Left lung (tissue), 10 donors: Measurements from ENCODE around the gene SAMD14. TPM values are rescaled to one million over a fixed set of nuclear protein-coding genes. Genes with fewer than 3 reads are reported as not detected.

ENCODE experiments used
- ATAC-seq: fragments of 200-7000 bp; cut with Tn5 transposase; one replicate; pipeline ENCODE4 v1.9.1; 2020; ENCODE audit warnings: moderate library complexity
- DNase-seq, 4 donors: peaks; one replicate each; pipeline ENCODE4 v3.0.0-alpha.2; 2013 to 2020
- H3K27ac ChIP-seq, 2 donors: fragments of 200-600 bp; sonication (generic) in 1 of 2; one replicate each; pipeline versions ENCODE4 v1.5.0 to v1.8.0; 2020 to 2021
- H3K27me3 ChIP-seq, 2 donors: fragments of 200-600 bp; sonication (generic) in 1 of 2; one replicate each; pipeline versions ENCODE4 v1.5.0 to v1.8.0; 2020 to 2021
- H3K36me3 ChIP-seq, 2 donors: fragments of 200-600 bp; sonication (generic) in 1 of 2; one replicate each; pipeline versions ENCODE4 v1.5.0 to v1.8.0; 2020 to 2021
- H3K4me1 ChIP-seq, 2 donors: fragments of 200-600 bp; one replicate each; pipeline ENCODE4 v1.8.0; 2021
- H3K4me3 ChIP-seq, 2 donors: fragments of 200-600 bp; sonication (generic) in 1 of 2; one replicate each; pipeline versions ENCODE4 v1.5.0 to v1.8.0; 2020 to 2021; ENCODE audit warnings: mild to moderate bottlenecking in 1 of 2
- H3K9me3 ChIP-seq, 2 donors: fragments of 200-600 bp; sonication (generic) in 1 of 2; one replicate each; pipeline versions ENCODE4 v1.5.0 to v1.8.0; 2020 to 2021
- CTCF ChIP-seq, 2 donors: fragments of 200-600 bp; sonication (generic) in 1 of 2; IDR thresholded peaks; one replicate each; pipeline versions ENCODE4 v1.5.0 to v1.8.0; 2021; ENCODE audit warnings: antibody characterized with exemption in 2 of 2
- intact Hi-C, 2 donors: fragments of 100-400 bp; cut with DNase I; formaldehyde crosslinking; loops; one replicate each; pipeline versions ENCODE4 v1.11.2 to v1.14.2; 2022
- polyA plus RNA-seq, 6 donors: library from polyadenylated mRNA; unstranded; fragments of 120-200 nt; gene quantifications; one replicate each; pipeline ENCODE4 v1.2.1, GENCODE V29; 2013; ENCODE audit not compliant: insufficient read length in 6 of 6
- total RNA-seq, 2 donors: library from RNA; stranded (reverse); fragmentation: NEBNext Ultra II Directional; extraction: Animal tissue kit (Norgen Biotek cat#: 25700); gene quantifications; one replicate each; pipeline ENCODE4 v1.2.1, GENCODE V29; 2021
- donor health status: DM: no; HTN: yes; CAD: no.
- donor health status: DM: no; HTN: no; CAD: no.

The SAMD14 gene
- total and polyA plus RNA-seq, 8 donors: 8.4 to 21.6 (median 15.8) TPM

GRCh38 chr17:50080827-50081226 is 49.1 kb downstream of the SAMD14 start:
- H3K4me3 ChIP-seq: no peak overlapping the region
- no peak for TF ChIP-seq CTCF (IDR thresholded peaks at IDR 0.05)
- no peak overlapping the region for H3K27ac ChIP-seq
- intact Hi-C loops: no loop called here
- ATAC-seq (no peak), DNase-seq (no peak)
- peaks cover 0 to 79% of the 10 kb centered on the region in 2 donors for H3K36me3 ChIP-seq
- no peaks in the 10 kb centered on the region for H3K27me3 ChIP-seq
- H3K9me3 ChIP-seq: no peaks in the 10 kb centered on the region
- no peaks in the 10 kb centered on the region for H3K4me1 ChIP-seq

DNA sequence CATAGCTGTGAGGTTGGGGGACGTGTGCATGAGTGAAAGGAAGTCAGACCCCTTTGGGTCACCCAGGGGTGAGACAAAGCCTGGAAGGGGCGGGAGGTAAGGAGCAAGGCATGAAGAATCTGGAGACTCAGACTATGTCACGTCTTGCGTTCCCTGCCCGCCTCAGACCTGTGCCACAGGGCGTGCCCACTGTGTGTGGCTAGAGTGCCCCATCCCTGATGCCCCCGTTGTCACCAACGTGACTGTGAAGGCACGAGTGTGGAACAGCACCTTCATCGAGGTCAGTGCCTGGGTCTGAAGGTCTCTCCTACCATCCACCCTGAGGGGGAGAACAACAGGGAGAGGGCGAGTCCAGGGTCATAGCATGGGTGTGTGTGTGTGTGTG is 49.9 kb downstream of the SAMD14 start:
- DNase-seq: no peak
- no peaks in the 10 kb centered on the region for H3K9me3 ChIP-seq
- no peak overlapping the region for H3K4me3 ChIP-seq
- intact Hi-C loops: no loop called here
- peaks cover 0 to 83% of the 10 kb centered on the region in 2 donors for H3K36me3 ChIP-seq
- no peak for ATAC-seq
- no peak for TF ChIP-seq CTCF (IDR thresholded peaks at IDR 0.05)
- no peak overlapping the region for H3K27ac ChIP-seq
- H3K27me3 ChIP-seq: no peaks in the 10 kb centered on the region
- no peaks in the 10 kb centered on the region for H3K4me1 ChIP-seq

GRCh38 chr17:50079334-50080095 is 50.4 kb downstream of the SAMD14 start:
- H3K27me3 ChIP-seq: no peaks in the 10 kb centered on the region
- peak in 1 of 4 donors; percentile 45 for DNase-seq
- peaks cover 0 to 86% of the 10 kb centered on the region in 2 donors for H3K36me3 ChIP-seq
- H3K9me3 ChIP-seq: no peaks in the 10 kb centered on the region
- H3K4me3 ChIP-seq: no peak overlapping the region
- H3K4me1 ChIP-seq: no peaks in the 10 kb centered on the region
- peak; percentile 63 for ATAC-seq
- intact Hi-C loops: no loop called here
- H3K27ac ChIP-seq: no peak overlapping the region
- peak; percentile 19 to 30 for TF ChIP-seq CTCF (IDR thresholded peaks at IDR 0.05)

DNA sequence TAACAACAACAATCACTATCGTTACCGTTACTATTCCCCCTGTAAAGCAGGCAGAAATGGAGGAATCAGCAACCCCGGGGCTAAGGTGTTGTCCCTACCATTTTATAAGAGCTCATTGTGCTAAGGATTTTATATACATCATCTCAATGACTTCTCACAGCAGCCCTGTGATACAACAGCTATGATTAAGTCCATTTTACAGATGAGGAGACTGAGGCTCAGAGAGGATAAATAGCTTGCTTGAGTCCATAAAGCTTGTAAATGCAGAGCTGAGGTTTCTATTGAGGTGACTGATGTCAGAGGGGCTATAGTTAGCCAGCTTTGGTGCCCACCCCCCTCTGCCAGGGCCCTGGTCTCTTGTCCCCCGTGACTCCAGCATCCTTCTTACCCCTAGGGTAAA is 51.5 kb downstream of the SAMD14 start:
- no peak for TF ChIP-seq CTCF (IDR thresholded peaks at IDR 0.05)
- H3K27ac ChIP-seq: no peak overlapping the region
- H3K9me3 ChIP-seq: no peaks in the 10 kb centered on the region
- ATAC-seq (no peak), DNase-seq (no peak)
- intact Hi-C loops: no loop called here
- peaks cover 0 to 94% of the 10 kb centered on the region in 2 donors for H3K36me3 ChIP-seq
- no peaks in the 10 kb centered on the region for H3K27me3 ChIP-seq
- no peaks in the 10 kb centered on the region for H3K4me1 ChIP-seq
- no peak overlapping the region for H3K4me3 ChIP-seq

- DNase-seq: no peak
- Histone ChIP-seq H3K4me3 (no peak overlapping the region), H3K36me3 (peaks cover 0 to 92% of the 10 kb centered on the region in 2 donors), H3K27ac (no peak overlapping the region), H3K27me3 (no peaks in the 10 kb centered on the region), H3K9me3 (peaks cover 0 to under 1% of the 10 kb centered on the region in 2 donors), H3K4me1 (no peaks in the 10 kb centered on the region)
- ATAC-seq: no peak
- no peak for TF ChIP-seq CTCF (IDR thresholded peaks at IDR 0.05)
- intact Hi-C loops: no loop called here
Measured at GRCh38 chr17:50076591-50077235, 53.2 kb downstream of the SAMD14 start.
